H9 (cell line): Measurements from ENCODE around the gene GBP5. TPM values are rescaled to one million over a fixed set of nuclear protein-coding genes. Genes with fewer than 3 reads are reported as not detected.

Source experiments
- DNase-seq: peaks from one replicate; pipeline ENCODE4 v3.0.0-alpha.2; 2017
- H2AFZ ChIP-seq: one replicate; pipeline ENCODE4 v1.6.1; 2013; ENCODE audit warnings: mild to moderate bottlenecking, low read length, control low read depth, moderate library complexity
- H2AK5ac ChIP-seq: 2 replicates; pipeline ENCODE4 v1.6.1; 2013; ENCODE audit warnings: low read length, control low read depth, mixed read lengths; ENCODE audit not compliant: insufficient read length
- H2BK120ac ChIP-seq: one replicate; pipeline ENCODE4 v1.6.1; 2013; ENCODE audit warnings: low read depth, mild to moderate bottlenecking, low read length, control low read depth, inconsistent platforms; ENCODE audit not compliant: poor library complexity, severe bottlenecking
- H2BK12ac ChIP-seq: 2 replicates; pipeline ENCODE4 v1.6.1; 2013; ENCODE audit warnings: low read length, control low read depth, mixed read lengths, low read depth; ENCODE audit not compliant: insufficient read length
- H2BK15ac ChIP-seq: 2 replicates; pipeline ENCODE4 v1.6.1; 2013; ENCODE audit warnings: low read depth, low read length, control low read depth
- H2BK20ac ChIP-seq: one replicate; pipeline ENCODE4 v1.6.1; 2013; ENCODE audit warnings: low read depth, mild to moderate bottlenecking, low read length, control low read depth, inconsistent platforms; ENCODE audit not compliant: poor library complexity, severe bottlenecking
- H2BK5ac ChIP-seq: 2 replicates; pipeline ENCODE4 v1.6.1; 2013; ENCODE audit warnings: low read length, control low read depth, mixed read lengths; ENCODE audit not compliant: insufficient read length
- H3K14ac ChIP-seq: 2 replicates; pipeline ENCODE4 v1.6.1; 2013; ENCODE audit warnings: low read length, control low read depth; ENCODE audit not compliant: insufficient read depth
- H3K18ac ChIP-seq: 2 replicates; pipeline ENCODE4 v1.6.1; 2013; ENCODE audit warnings: low read depth, mild to moderate bottlenecking, mixed read lengths, low read length, control low read depth; ENCODE audit not compliant: insufficient read length
- H3K23ac ChIP-seq: 2 replicates; pipeline ENCODE4 v1.6.1; 2013; ENCODE audit warnings: low read length, control low read depth, mixed read lengths, low read depth; ENCODE audit not compliant: insufficient read length
- H3K23me2 ChIP-seq: 2 replicates; pipeline ENCODE4 v1.6.1; 2013; ENCODE audit warnings: low read depth, mild to moderate bottlenecking, mixed read lengths, low read length, control low read depth; ENCODE audit not compliant: insufficient read length, poor library complexity, severe bottlenecking
- H3K27ac ChIP-seq: 2 replicates; pipeline ENCODE4 v1.5.1; 2013; ENCODE audit warnings: low read length, control low read depth, mixed read lengths, low read depth; ENCODE audit not compliant: insufficient read length
- H3K27me3 ChIP-seq: 2 replicates; pipeline ENCODE4 v1.6.1; 2013; ENCODE audit warnings: low read length, control low read depth, inconsistent platforms; ENCODE audit not compliant: insufficient read depth
- H3K4ac ChIP-seq: 2 replicates; pipeline ENCODE4 v1.6.1; 2013; ENCODE audit warnings: low read depth, mild to moderate bottlenecking, control low read depth, inconsistent platforms, low read length, moderate library complexity
- H3K4me1 ChIP-seq: 2 replicates; pipeline ENCODE4 v1.6.1; 2013; ENCODE audit warnings: low read length, control low read depth, inconsistent platforms; ENCODE audit not compliant: insufficient read depth
- H3K4me2 ChIP-seq: 2 replicates; pipeline ENCODE4 v1.6.1; 2013; ENCODE audit warnings: low read length, control low read depth, mixed read lengths; ENCODE audit not compliant: insufficient read length, insufficient read depth
- H3K56ac ChIP-seq: 2 replicates; pipeline ENCODE4 v1.6.1; 2013; ENCODE audit warnings: low read depth, mild to moderate bottlenecking, mixed read lengths, low read length, control low read depth; ENCODE audit not compliant: insufficient read length
- H3K79me1 ChIP-seq: 2 replicates; pipeline ENCODE4 v1.6.1; 2013; ENCODE audit warnings: low read depth, mild to moderate bottlenecking, moderate library complexity, low read length, control low read depth, inconsistent platforms; ENCODE audit not compliant: insufficient read depth, poor library complexity, severe bottlenecking
- H3K79me2 ChIP-seq: 2 replicates; pipeline ENCODE4 v1.6.1; 2013; ENCODE audit warnings: low read length, control low read depth, inconsistent platforms; ENCODE audit not compliant: insufficient read depth
- H3K9ac ChIP-seq: 2 replicates; pipeline ENCODE4 v1.6.1; 2013; ENCODE audit warnings: low read length, control low read depth, mixed read lengths; ENCODE audit not compliant: insufficient read length; ENCODE audit errors: extremely low read depth
- H3K9me3 ChIP-seq: one replicate; pipeline ENCODE4 v1.6.1; 2013; ENCODE audit warnings: low read depth, low read length, inconsistent platforms; ENCODE audit not compliant: control insufficient read depth
- H3T11ph ChIP-seq: one replicate; pipeline ENCODE4 v1.6.1; 2013; ENCODE audit warnings: mild to moderate bottlenecking, low read length, control low read depth, inconsistent platforms
- H4K20me1 ChIP-seq: one replicate; pipeline ENCODE4 v1.6.1; 2013; ENCODE audit not compliant: control insufficient read depth, insufficient read length, insufficient read depth
- H4K5ac ChIP-seq: 2 replicates; pipeline ENCODE4 v1.6.1; 2013; ENCODE audit warnings: low read depth, mild to moderate bottlenecking, mixed read lengths, low read length, control low read depth; ENCODE audit not compliant: insufficient read length
- H4K8ac ChIP-seq: replicated peaks from 2 replicates; pipeline ENCODE4 v1.6.1; 2013; ENCODE audit warnings: low read length, control low read depth, mixed read lengths, low read depth; ENCODE audit not compliant: insufficient read length
- H4K91ac ChIP-seq: 2 replicates; pipeline ENCODE4 v1.6.1; 2013; ENCODE audit warnings: low read depth, mild to moderate bottlenecking, moderate library complexity, mixed read lengths, low read length, control low read depth; ENCODE audit not compliant: insufficient read length
- H3K27ac Mint-ChIP-seq, 3 experiments: 2 replicates in 2 of 3; 3 replicates in 1 of 3; pipeline ENCODE4 v1.8.0; 2020 to 2021; ENCODE audit warnings: mixed read lengths in 3 of 3, mild to moderate bottlenecking in 1 of 3, moderate library complexity in 1 of 3
- H3K27me3 Mint-ChIP-seq: 2 replicates; pipeline ENCODE4 v1.8.0; 2021; ENCODE audit warnings: low read depth, mild to moderate bottlenecking, moderate library complexity, mixed read lengths
- H3K36me3 Mint-ChIP-seq, 3 experiments: 2 replicates in 2 of 3; 3 replicates in 1 of 3; pipeline ENCODE4 v1.8.0; 2020 to 2021; ENCODE audit warnings: low read depth in 3 of 3, mixed read lengths in 3 of 3; ENCODE audit not compliant: insufficient read depth in 1 of 3
- H3K4me1 Mint-ChIP-seq, 2 experiments: 2 replicates each; pipeline ENCODE4 v1.8.0; 2020; ENCODE audit warnings: mixed read lengths in 2 of 2
- H3K4me3 Mint-ChIP-seq, 2 experiments: 2 replicates in 1 of 2; 3 replicates in 1 of 2; pipeline ENCODE4 v1.8.0; 2020 to 2021; ENCODE audit warnings: mild to moderate bottlenecking in 2 of 2, mixed read lengths in 2 of 2, moderate library complexity in 1 of 2
- H3K9me3 Mint-ChIP-seq, 2 experiments: 2 replicates in 1 of 2; 3 replicates in 1 of 2; pipeline ENCODE4 v1.8.0; 2020; ENCODE audit warnings: mild to moderate bottlenecking in 2 of 2, mixed read lengths in 2 of 2, moderate library complexity in 1 of 2
- WGBS: extraction: QIAGEN DNeasy Blood & Tissue Kit; methylation state at CpG from one replicate; pipeline ENCODE4 v1.1.7; 2013; ENCODE audit warnings: missing lambda C conversion rate, low lambda C conversion rate, mixed read lengths; ENCODE audit not compliant: insufficient read length; ENCODE audit errors: extremely low coverage; 5-methylcytosine and 5-hydroxymethylcytosine counted together
- total RNA-seq: library from RNA; stranded (reverse); gene quantifications from 2 replicates; pipeline ENCODE4 v1.2.1, GENCODE V29; 2021
- TF ChIP-seq, protein P1 (sequence below): fragments of 200-600 bp; sonication (generic); conservative IDR thresholded peaks from 3 replicates; pipeline ENCODE4 v1.8.0; 2021; ENCODE audit warnings: antibody characterized with exemption, mild to moderate bottlenecking

GBP5 gene
- total RNA-seq, 1 experiment from 2014 or later: not detected

DNA sequence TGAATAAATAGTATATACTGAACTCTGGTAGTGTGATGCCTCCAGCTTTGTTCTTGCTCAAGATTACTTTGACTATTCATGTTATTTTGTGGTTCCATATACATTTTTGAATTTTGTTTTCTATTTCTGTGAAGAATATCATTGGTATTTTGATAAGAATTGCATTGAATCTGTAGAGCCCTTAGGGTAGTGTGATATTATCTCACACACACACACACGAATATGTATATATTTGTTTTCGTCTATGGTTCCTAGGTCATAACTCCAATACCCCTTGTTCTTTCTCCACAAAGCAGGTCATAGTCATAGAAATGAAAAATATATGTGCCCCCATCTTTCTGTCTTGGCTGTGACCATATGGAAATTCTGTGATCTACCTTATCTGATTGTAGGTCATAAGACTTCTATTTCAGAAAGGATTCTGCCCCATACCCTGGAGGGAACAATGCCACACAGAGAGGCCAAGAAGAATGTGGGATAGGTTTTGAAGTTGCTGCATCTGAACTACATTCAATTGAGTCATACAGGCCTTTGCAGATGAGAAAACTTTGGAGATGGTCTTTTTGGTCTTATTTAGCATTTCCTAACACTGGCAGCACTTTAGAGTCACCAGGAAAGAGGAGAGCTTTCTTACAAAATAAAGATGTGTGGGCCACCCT is 32.0 kb upstream of the GBP5 start:
- H3K4me3 Mint-ChIP-seq: no peak overlapping the region
- TF ChIP-seq, protein P1, sequence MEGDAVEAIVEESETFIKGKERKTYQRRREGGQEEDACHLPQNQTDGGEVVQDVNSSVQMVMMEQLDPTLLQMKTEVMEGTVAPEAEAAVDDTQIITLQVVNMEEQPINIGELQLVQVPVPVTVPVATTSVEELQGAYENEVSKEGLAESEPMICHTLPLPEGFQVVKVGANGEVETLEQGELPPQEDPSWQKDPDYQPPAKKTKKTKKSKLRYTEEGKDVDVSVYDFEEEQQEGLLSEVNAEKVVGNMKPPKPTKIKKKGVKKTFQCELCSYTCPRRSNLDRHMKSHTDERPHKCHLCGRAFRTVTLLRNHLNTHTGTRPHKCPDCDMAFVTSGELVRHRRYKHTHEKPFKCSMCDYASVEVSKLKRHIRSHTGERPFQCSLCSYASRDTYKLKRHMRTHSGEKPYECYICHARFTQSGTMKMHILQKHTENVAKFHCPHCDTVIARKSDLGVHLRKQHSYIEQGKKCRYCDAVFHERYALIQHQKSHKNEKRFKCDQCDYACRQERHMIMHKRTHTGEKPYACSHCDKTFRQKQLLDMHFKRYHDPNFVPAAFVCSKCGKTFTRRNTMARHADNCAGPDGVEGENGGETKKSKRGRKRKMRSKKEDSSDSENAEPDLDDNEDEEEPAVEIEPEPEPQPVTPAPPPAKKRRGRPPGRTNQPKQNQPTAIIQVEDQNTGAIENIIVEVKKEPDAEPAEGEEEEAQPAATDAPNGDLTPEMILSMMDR: no peak
- no peak overlapping the region for H2BK12ac ChIP-seq
- H3K9ac ChIP-seq: no peak overlapping the region
- no peak overlapping the region for H2BK120ac ChIP-seq
- no peaks in the 10 kb centered on the region for H3K27me3 Mint-ChIP-seq
- H3K79me1 ChIP-seq: no peaks in the 10 kb centered on the region
- H3K27me3 ChIP-seq: no peaks in the 10 kb centered on the region
- H3K9me3 Mint-ChIP-seq: peaks cover 12 to 13% of the 10 kb centered on the region in 2 experiments
- no peaks in the 10 kb centered on the region for H3K79me2 ChIP-seq
- H3K4me1 ChIP-seq: no peaks in the 10 kb centered on the region
- H4K20me1 ChIP-seq: no peaks in the 10 kb centered on the region
- no peak overlapping the region for H3K14ac ChIP-seq
- H3K23ac ChIP-seq: no peak overlapping the region
- H2BK5ac ChIP-seq: no peak overlapping the region
- H2AK5ac ChIP-seq: no peak overlapping the region
- H3K56ac ChIP-seq: no peak overlapping the region
- no peak overlapping the region for H3K4ac ChIP-seq
- WGBS: no CpG with 5 or more reads among the region's 2 CpGs
- H2BK15ac ChIP-seq: no peak overlapping the region
- no peaks in the 10 kb centered on the region for H3K4me1 Mint-ChIP-seq
- H3K27ac ChIP-seq: no peak overlapping the region
- no peak overlapping the region for H3K4me2 ChIP-seq
- H2AFZ ChIP-seq: no peak overlapping the region
- DNase-seq: no peak
- no peak overlapping the region for H3T11ph ChIP-seq
- H4K91ac ChIP-seq: no peak overlapping the region
- no peak overlapping the region for H4K8ac ChIP-seq
- no peaks in the 10 kb centered on the region for H3K23me2 ChIP-seq
- H2BK20ac ChIP-seq: no peak overlapping the region
- H3K9me3 ChIP-seq: no peaks in the 10 kb centered on the region
- peaks cover 6 to 12% (median 10%) of the 10 kb centered on the region in 3 experiments; a peak in 6 of 7 replicates for H3K36me3 Mint-ChIP-seq
- H3K18ac ChIP-seq: no peak overlapping the region
- no peak overlapping the region for H3K27ac Mint-ChIP-seq
- H4K5ac ChIP-seq: no peak overlapping the region
